Kidney epithelial cell (primary cell): Measurements from ENCODE around the gene SNRNP25. TPM values are rescaled to one million over a fixed set of nuclear protein-coding genes. Genes with fewer than 3 reads are reported as not detected.
"Not testable (repeated sequence)": the region's sequence is repeated elsewhere in the genome, so short reads cannot be mapped to it uniquely, and the experiment has no call there.

Source experiments
- DNase-seq: peaks from one replicate; pipeline ENCODE4 v3.0.0-alpha.2; 2010; ENCODE audit warnings: low read depth
- H3K27me3 ChIP-seq: 2 replicates; pipeline ENCODE4 v1.6.0; 2011; ENCODE audit warnings: low read length; ENCODE audit not compliant: control insufficient read depth, insufficient read depth
- H3K36me3 ChIP-seq: 2 replicates; pipeline ENCODE4 v1.5.1; 2011; ENCODE audit warnings: low read length; ENCODE audit not compliant: control insufficient read depth, insufficient read depth
- H3K4me3 ChIP-seq: 2 replicates; pipeline ENCODE4 v1.5.1; 2011; ENCODE audit warnings: low read depth, mild to moderate bottlenecking, control low read depth, low read length
- total RNA-seq: library from RNA; depleted of rRNA; stranded (reverse); fragments of >200 nt; gene quantifications from 2 replicates; pipeline ENCODE4 v1.2.3, GENCODE V29; 2015
- TF ChIP-seq, protein P1 (sequence below): IDR thresholded peaks from 2 replicates; pipeline ENCODE4 v1.5.1; 2011; ENCODE audit warnings: mild to moderate bottlenecking, moderate library complexity, low read length, control low read depth, inconsistent platforms; ENCODE audit not compliant: insufficient read depth, poor library complexity, severe bottlenecking

The SNRNP25 gene
- 12.7 and 25.4 TPM in 2 replicates for total RNA-seq

- Histone ChIP-seq H3K27me3 (no peaks in the 10 kb centered on the region), H3K36me3 (peaks cover under 1% of the 10 kb centered on the region), H3K4me3 (peak within 1 kb of the TSS; percentile 71)
- peak; percentile 90 for DNase-seq
- TF ChIP-seq, protein P1, sequence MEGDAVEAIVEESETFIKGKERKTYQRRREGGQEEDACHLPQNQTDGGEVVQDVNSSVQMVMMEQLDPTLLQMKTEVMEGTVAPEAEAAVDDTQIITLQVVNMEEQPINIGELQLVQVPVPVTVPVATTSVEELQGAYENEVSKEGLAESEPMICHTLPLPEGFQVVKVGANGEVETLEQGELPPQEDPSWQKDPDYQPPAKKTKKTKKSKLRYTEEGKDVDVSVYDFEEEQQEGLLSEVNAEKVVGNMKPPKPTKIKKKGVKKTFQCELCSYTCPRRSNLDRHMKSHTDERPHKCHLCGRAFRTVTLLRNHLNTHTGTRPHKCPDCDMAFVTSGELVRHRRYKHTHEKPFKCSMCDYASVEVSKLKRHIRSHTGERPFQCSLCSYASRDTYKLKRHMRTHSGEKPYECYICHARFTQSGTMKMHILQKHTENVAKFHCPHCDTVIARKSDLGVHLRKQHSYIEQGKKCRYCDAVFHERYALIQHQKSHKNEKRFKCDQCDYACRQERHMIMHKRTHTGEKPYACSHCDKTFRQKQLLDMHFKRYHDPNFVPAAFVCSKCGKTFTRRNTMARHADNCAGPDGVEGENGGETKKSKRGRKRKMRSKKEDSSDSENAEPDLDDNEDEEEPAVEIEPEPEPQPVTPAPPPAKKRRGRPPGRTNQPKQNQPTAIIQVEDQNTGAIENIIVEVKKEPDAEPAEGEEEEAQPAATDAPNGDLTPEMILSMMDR: no peak
Measured at GRCh38 chr16:53346-54236, at the start of gene SNRNP25, which contains the start of gene POLR3K. Gene SNRNP25, plus strand, starts transcription at chr16:53828. Its CDS starts 189 bp downstream, at chr16:54017. Gene POLR3K, minus strand, starts transcription at chr16:53608. Its CDS starts 22 bp downstream, at chr16:53586.

GRCh38 chr16:9903-10665, 43.5 kb upstream of the SNRNP25 start:
- Histone ChIP-seq H3K4me3 (peak overlapping the region; percentile 37), H3K36me3 (no peaks in the 10 kb centered on the region), H3K27me3 (no peaks in the 10 kb centered on the region)
- no peak for DNase-seq
- TF ChIP-seq, protein P1: no peak

- H3K36me3 ChIP-seq, H3K27me3 ChIP-seq, DNase-seq, H3K4me3 ChIP-seq: not testable (repeated sequence)
- TF ChIP-seq, protein P1: peak; percentile 51
Measured at GRCh38 chr16:10772-11171, 42.9 kb upstream of the SNRNP25 start.

- not testable (repeated sequence) for DNase-seq, H3K27me3 ChIP-seq, H3K4me3 ChIP-seq, H3K36me3 ChIP-seq
Measured at GRCh38 chr16:17062-17765, 36.4 kb upstream of the SNRNP25 start.

DNA sequence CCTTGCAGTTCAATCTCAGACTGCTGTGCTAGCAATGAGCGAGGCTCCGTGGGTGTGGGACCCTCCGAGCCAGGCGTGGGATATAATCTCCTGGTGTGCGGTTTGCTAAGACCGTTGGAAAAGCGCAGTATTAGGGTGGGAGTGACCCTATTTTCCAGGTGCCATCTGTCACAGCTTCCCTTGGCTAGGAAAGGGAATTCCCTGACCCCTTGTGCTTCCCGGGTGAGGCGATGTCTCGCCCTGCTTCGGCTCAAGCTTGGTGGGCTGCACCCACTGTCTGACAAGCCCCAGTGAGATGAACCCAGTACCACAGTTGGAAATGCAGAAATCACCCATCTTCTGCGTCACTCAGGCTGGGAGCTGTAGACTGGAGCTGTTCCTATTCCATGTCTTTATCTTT, 32.7 kb upstream of the SNRNP25 start:
- H3K4me3 ChIP-seq, H3K27me3 ChIP-seq, DNase-seq, H3K36me3 ChIP-seq: not testable (repeated sequence)

DNA sequence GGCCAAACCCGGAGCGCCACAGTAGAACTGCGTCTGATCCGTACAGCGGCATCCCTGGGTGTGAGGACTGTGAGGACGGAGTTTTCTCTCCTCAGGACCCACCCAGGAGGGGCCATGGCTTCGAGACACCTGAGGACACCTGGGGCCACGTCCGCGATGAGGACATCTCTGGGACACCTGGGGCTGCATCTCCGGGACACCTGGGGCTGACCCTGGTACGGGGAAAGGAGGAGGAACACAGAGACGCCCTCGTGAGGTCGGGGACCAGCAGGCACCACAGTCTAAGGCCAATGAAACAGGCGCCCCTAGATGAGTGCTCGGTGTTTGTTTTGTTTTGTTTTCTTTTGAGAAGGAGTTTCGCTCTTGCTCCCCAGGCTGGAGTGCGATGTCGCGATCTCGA, 29.5 kb upstream of the SNRNP25 start:
- H3K27me3 ChIP-seq, H3K36me3 ChIP-seq, DNase-seq, H3K4me3 ChIP-seq: not testable (repeated sequence)

DNA sequence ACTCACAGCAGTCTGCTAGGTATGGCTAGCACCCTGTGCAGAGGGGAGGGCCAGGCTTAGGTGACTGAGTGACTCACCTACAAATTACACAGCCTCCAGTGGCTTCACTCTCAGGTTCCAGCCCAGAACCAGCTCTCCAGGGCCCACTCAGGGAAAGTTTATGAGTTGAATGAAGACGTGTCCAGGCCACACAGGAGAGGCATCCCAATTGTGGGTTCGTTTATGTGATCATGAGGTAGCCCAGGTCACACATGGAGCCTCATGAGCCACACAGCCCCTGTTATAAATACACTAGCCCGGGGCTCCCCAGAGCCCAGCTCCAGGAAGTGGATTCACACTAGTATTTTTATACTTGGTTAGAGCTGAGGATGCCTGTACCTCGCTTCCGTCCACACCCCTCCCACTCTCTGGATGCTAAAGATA, 27.7 kb upstream of the SNRNP25 start:
- H3K36me3 ChIP-seq, DNase-seq, H3K4me3 ChIP-seq, H3K27me3 ChIP-seq: not testable (repeated sequence)

GRCh38 chr16:30627-31026, 23.0 kb upstream of the SNRNP25 start:
- not testable (repeated sequence) for DNase-seq, H3K36me3 ChIP-seq, H3K27me3 ChIP-seq, H3K4me3 ChIP-seq

GRCh38 chr16:33154-33876, 20.3 kb upstream of the SNRNP25 start:
- H3K4me3 ChIP-seq, H3K36me3 ChIP-seq, DNase-seq, H3K27me3 ChIP-seq: not testable (repeated sequence)
